T-helper 1 cell treated with Interleukin-12 subunit alpha and Interleukin-12 subunit beta and Interleukin-4 antibody, amounts not matched to agents 30 ng/mL and 1 ng/mL, for 36 hours (primary cell): ENCODE data around the gene AP1S3. TPM values are rescaled to one million over a fixed set of nuclear protein-coding genes. Genes with fewer than 3 reads are reported as not detected.

ENCODE experiments used
- intact Hi-C: fragments of 100-400 bp; cut with micrococcal nuclease; formaldehyde crosslinking; loops from one replicate; pipeline ENCODE4 v1.15.1; 2024
- total RNA-seq: library from RNA; stranded (reverse); gene quantifications from 2 replicates; pipeline ENCODE4 v1.2.3, GENCODE V29; 2022

AP1S3 gene
- total RNA-seq, 1 donor from 2014 or later, result 7.1 TPM

DNA sequence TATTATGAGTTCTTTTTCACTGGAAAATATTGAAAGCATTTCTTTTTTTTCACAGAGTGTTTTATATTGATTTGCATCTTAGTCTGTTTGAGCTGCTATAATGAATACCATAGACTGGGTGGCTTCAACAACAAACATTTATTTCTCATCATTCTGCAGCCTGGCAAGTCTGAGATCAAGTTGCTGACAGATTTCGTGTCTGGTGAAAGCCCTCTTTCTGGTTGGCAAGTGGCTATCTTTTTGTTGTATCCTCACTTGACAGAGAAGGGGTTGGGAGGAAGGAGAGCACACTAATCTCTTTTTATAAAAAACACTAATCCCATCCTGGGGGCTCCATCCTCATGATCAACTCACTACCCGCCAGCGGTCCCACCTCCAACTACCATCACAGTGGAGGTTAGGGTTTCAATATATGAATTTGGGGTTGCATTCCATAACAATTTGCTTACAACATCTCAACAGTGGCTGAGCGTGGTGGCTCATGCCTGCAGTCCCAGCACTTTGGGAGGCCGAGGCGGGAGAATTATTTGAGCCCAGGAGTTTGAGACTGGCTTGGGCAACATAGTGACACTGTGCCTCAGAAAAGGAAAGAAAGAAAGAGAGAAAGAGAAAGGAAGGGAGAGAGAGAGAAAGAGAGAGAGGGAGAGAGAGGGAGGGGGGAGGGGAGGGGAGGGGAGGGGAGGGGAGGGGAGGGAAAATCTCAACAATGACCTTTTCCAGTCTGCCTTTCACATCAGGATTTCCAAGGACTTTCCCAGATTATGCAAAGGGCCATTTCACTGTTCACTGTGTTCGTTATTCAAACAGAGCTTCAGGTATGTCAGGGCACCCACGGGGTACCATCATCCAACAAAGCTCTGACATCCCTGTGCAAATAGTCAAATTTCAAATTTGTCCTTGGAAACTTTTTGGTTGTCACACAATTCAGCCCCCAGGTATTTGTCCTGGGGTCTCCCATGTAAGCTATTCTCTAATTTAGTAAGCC lies 111.1 kb downstream of the AP1S3 start:
- intact Hi-C loops, result loop anchor here (2.0 to 5.0 kb wide), 2 partner anchors 139 to 641 kb away; no protein-coding TSS in a partner anchor

DNA sequence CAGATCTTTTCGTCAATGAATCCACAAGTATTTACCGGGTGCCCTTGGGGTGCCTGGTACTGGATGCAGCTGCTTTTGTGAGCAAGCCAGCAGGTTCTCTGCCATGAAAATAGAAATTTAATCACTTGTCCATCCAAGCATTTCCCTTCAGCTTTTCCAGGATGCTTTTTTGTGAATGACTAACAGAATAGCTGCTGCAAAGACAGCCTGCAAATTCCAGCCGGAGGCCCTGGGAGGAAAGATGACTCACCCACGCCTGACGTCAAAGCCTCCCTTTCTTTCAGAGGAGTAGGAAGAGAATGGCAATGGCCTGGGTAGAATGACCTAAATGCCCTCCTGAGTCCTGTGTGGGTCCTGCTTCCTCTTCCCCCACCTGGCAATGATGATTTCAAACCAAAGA lies 111.9 kb downstream of the AP1S3 start:
- intact Hi-C loops, result loop anchor here (5.0 kb wide), 1 partner anchor 642 kb away; no protein-coding TSS in a partner anchor

DNA sequence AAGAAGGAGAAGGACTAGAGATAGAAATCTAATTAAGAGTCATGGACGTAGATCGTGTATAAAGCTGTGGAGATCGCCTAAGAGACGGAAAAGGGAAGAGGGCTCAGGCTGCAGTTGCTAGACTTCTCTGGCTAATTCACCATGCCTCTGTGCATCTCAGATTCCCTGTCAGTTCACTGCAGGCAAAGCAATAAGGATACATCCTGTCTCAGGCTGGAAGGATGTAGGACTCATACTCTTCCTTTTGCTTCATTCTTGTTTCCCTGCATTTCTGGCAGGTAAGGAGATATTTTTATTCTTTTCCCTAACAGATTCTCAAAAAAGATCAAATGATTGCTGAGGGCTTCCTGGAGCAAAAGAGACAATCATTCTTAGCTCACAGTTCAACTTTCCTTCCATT lies 112.5 kb downstream of the AP1S3 start:
- intact Hi-C loops, result loop anchor here (5.0 kb wide), 1 partner anchor 642 kb away; no protein-coding TSS in a partner anchor

DNA sequence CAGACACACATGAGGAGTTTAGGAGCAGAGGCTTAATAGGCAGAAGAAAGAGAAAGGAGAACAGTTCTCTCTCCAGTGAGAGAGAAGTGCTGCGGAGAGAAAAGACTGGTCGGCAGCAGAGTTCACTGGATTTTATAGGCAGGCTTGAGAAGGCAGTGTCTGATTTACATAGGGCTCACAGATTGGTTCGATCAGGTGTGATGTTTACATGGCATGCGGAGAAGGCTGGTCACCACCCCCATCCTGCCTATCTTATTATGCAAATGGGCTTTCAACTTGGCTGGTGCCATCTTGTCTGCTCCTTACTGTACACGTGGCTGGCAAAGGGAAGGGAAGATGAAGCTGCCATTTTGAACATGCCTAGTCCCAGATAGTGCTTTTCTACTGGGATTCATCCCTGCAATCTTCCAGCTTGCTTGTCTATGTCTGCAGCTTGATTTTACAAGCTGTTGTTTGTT lies 113.4 kb downstream of the AP1S3 start:
- intact Hi-C loops, result no loop called here

DNA sequence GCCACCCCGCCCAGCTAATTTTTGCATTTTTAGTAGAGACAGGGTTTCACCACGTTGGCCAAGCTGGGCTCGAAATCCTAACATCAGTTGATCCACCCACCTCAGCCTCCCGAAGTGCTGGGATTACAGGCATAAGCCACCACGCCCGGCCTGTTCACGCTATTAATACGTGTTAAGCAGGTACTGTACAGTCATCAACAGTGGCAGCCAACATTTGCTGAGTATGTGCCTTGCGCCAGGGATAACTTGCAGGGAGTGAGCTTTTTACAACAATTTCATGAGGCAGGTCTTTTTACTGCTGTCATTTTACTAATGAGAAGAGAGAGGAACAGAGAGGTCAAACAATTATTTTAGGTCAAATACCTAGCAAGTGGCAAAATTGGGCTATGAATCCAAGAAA lies 115.2 kb downstream of the AP1S3 start:
- intact Hi-C loops, result no loop called here

DNA sequence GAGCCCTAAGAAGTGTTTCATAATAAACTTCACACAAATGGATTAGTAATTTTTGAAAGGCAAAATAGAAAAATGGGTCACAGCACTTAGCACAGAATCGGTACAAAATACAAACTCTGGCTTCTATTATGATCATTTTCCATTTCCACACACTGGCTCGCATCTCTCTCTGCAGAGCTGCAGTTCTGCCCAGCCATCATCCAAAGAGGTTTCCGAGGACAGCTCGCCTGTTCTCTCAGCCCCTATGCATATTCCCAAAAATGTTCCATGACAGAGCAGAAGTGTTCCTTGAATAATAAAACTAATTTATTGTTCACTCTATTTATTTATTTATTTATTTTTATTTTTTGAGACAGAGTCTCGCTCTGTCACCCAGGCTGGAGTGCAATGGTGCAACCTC lies 115.6 kb downstream of the AP1S3 start:
- intact Hi-C loops, result no loop called here

DNA sequence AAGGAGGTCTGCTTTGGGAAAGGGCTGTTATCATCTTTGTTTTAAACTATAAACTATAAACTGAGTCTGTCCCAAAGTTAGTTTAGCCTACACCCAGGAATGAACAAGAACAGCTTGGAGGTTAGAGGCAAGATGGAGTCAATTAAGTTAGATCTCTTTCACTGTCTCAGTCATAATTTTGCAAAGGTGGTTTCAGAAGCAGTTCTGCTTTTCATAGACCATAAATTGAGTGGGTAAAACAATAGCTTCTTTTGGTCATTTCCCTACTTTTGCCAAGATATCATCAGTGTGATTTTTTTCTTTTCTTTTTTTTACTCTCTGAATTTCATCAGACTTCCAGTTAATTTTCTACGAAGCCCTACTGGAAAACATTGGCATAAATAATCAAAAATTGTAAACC lies 117.0 kb downstream of the AP1S3 start:
- intact Hi-C loops, result no loop called here

DNA sequence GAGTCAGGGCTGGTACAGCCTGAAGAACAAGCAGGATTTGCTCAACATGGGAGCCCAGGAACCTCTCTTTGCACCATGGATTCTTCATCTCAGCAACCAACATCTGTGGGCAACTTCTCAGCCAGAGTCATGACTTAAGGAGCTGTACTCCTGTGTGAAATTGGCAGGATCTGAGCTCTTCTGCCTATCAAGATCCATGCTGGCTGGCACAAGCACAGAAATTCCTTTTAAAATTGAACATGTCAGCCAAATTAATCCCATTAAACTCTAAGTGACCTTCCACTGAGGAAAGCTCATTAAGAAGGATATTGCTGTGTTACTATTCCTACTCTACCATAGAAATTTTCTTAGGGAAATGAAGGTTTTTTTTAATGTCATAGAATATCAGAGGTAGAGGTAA lies 124.7 kb downstream of the AP1S3 start:
- intact Hi-C loops, result no loop called here

DNA sequence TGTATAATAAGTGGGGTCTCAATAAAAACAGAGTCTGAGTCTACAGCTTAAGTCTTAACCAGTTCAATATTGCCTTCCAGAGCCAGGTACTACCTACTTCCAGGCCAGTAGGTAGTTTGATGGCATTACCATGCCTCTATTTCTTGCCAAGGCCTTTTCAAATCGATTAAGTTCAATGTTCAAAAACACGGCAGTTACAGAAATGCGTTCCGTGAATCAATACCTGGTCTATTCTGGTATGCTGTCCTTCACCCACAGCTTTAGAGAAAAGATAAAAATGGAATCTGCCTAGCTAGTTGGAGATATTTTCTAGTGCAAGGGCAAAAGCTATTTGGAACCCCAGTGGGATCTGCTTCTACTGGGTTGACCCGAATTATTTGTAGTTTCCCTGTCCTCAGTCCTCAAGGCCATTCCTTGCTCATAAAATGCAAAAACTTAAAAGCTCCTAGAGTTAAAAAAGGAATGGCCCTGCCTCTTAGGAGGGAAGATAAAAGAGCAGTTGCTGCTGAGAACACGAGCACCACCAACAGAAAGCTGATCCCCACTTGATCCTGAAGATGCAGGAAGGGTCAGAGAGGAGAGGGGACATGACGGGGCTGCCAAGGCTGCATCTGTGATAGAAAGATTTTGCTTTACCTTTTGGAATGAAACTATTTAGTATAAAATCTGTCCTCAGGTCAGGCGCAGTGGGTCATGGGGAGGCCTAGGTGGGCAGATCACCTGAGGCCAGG lies 125.6 kb downstream of the AP1S3 start:
- intact Hi-C loops, result no loop called here

Other genes starting within 250 kb of the AP1S3 start
- gene SCG2, start 235.2 kb downstream of the AP1S3 start, total RNA-seq, result not detected in 2 replicates
- 55.6 and 56.7 TPM in 2 replicates for gene WDFY1, start 107.8 kb upstream of the AP1S3 start, total RNA-seq
- 27.1 and 28.9 TPM in 2 replicates for gene MRPL44, start 119.9 kb upstream of the AP1S3 start, total RNA-seq
- gene SERPINE2, start 201.7 kb upstream of the AP1S3 start, total RNA-seq, result 19.4 and 21.1 TPM in 2 replicates